Middle frontal gyrus (tissue), 1 donor: Measurements from ENCODE around the gene IRX2.

Experiments
- DNase-seq: peaks from one replicate; pipeline ENCODE4 v3.0.0-alpha.2; 2015; ENCODE audit warnings: low spot score; ENCODE audit errors: extremely low spot score

IRX2 gene

GRCh38 chr5:2718115-2718514 is 33.4 kb downstream of the IRX2 start:
- DNase-seq, result no peak

DNA sequence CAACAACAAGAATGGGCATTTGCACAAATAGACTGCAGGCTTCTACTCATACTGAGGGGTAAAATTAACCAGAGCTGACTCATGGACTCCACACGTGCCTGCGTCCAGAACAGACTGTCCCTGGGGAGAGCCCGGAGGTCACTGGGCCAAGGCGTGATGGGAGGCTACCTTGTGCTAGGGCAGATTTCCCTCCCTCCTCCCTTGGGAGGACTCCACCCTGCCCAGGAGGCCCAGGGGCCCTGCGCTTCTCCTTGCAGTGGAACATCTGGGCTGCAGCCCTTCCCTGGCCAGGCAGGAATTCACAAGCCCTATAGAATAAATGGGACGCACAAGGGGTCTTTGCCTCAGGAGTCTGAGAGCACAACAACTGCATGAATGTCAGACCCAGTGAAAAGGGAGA is 35.6 kb downstream of the IRX2 start:
- no peak for DNase-seq

- DNase-seq, result no peak
Observed at GRCh38 chr5:2714805-2715204, 36.7 kb downstream of the IRX2 start.

GRCh38 chr5:2714026-2714425 is 37.5 kb downstream of the IRX2 start:
- DNase-seq, result no peak

DNA sequence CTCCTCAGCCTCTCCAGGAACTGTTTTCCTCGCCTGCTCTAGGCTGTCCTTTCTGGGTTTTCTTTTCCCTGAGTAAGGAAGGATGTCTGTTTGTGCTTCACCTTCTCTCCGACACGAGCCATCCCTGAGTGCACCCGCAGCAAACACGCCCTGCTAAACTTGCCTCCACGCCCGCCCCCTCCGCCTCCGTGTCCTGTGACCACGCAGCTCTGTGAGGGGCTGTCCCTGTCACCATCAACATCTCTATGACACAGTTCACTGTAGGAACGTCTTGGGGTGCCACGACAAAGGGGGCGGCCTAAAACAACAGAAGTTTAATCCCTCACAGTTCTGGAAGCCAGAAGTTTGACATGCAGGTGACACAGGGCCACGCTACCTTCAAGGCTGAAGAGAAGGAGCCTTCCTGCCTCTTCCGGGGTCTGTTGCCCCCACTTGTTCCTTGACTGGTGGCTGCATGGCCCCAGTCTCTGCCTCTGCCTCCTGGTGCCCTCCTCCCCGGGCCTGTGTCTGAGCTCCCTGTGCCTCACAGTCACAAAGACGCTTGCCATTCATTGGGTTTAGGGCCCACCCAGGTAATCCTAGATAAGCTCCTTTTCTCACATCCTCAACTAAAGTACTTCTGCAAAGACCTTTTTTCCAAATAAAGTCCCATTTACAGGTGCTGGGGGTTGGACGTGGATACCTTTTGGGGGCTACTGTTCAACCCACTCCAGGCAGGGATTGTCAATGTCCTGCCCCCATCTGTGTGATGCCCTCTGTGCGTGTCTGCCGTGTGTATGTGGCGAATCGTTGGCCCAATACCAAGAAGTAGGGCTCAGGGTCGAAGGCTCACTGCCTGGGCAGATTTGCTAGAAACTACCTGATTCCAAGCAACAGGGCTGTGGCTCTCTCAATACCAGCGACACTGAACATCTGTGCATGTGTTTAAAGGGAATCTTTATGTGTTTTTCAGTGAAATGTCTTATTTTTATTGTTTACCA is 39.7 kb downstream of the IRX2 start:
- DNase-seq, result no peak

DNA sequence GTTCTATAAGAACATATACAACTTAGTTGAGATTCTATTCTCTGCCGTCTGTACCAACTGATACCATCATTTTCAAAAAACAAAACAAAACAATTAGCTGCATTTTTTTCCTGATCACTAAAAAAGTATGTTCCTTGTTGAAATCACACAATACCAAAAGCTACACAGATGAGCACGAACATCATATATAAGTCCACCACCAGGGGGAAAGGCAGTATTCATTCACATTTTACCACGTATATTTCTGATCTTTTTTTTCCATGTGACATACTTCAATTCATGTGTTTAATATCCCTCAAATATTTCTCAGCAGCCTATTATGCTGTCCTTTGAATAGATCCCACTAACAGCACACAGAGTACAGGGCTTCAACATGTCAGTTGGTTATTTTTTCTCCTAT is 40.6 kb downstream of the IRX2 start:
- no peak for DNase-seq

GRCh38 chr5:2709976-2710689 is 41.3 kb downstream of the IRX2 start:
- DNase-seq, result no peak

DNA sequence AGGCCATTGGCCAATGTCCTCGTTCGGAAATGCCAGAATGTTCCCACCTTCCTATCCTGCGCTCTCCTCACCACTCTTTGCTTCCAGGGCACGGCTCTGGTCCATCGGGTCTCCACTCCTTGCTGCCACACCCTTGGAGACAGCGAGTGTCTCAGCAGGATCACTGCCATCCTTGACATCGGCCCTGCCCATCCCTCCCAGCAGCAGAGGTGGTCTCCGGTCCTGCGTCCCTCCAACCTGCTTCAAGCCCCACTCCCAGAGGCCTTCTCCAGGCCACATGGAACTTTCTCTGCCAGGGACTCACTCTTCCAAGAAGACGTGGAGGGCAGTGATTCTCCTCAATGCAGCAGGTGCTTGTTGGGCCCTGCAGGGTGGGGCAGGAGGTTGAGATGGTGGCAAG is 42.7 kb downstream of the IRX2 start:
- no peak for DNase-seq

- DNase-seq, result no peak
Observed at GRCh38 chr5:2708132-2708531, 43.3 kb downstream of the IRX2 start.

- DNase-seq, result no peak
Observed at GRCh38 chr5:2705861-2706260, 45.6 kb downstream of the IRX2 start.

DNA sequence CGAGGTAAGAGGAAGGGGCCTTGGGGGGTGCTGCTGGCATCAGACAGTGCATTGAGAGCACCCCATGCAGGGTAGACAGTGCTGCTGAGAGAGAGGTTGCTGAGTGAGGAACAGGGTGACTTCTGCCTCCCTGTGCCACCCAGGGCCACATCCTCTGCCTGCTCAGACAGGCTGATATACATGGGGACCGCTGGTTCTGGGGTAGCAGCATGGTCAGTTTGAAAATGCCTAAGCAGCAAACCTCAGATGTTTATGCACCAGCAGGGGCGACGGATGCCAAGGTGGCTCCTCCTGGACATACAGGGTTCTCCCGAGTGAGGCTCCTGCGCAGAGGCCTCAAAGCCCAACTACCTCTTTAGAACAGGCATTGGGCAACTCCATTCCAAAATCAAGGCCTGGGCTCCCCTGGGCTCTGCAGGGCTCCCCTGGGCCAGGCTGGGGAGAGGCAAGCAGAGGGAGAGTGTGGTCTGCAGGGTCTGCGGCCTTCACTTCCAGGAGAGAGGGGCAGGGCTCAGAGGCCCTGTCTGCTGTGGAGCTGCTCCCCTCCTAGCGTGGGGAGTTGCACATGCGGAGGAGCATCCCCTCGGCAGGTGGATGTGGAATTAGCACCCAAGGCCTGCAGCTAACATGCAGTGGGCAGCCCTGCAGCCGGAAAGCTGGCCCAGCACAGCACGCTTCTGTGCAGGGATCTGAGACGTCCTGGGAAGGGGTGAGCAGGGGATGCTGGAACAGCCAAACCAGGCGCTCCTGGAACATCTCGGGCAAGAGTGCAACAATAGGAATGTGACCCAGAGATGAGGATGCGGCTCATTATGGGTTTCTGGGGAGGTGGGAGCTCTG is 46.5 kb downstream of the IRX2 start:
- DNase-seq, result no peak

DNA sequence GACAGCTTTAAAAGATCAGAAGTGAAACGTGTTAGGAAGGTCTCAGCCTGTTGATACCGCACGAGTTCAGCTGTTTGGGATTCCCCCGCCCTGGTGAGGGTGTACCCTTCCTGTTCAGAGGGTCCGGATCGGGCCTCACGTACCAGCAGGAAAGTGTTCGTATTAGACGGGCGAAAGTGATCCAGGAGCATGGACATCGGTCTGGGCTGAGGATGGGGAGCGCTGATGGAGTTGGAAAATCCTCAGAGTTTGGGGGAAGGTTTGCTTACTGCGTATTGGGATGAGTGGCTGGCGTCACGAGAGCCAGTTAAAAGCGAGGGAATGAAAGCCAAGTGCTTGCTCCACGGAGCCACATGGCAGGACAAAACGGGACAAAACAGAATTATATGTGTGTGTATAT is 47.4 kb downstream of the IRX2 start:
- no peak for DNase-seq

DNA sequence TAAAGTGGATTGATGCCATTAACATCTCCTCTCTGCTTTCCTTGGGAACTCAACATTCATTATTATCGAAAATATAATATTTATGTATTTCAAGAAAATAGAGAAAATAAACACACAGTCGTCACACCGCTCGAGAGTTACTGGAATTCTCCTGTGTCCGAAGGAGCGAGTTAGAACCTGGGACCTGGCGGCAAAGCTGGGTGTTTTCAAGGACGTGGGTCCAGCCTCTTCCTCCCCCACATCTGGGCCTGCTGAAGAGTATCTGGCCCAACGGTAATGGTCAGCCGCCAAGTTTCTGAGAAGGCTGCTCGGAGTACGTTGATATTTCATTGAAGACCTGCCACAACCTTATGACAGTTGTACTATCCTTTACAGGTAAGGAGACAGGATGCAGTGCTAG is 47.9 kb downstream of the IRX2 start:
- no peak for DNase-seq

GRCh38 chr5:2703041-2703440 is 48.4 kb downstream of the IRX2 start:
- no peak for DNase-seq

GRCh38 chr5:2702096-2702879 is 49.2 kb downstream of the IRX2 start:
- DNase-seq, result no peak

GRCh38 chr5:2701592-2701991 is 49.9 kb downstream of the IRX2 start:
- no peak for DNase-seq

GRCh38 chr5:2700876-2701275 is 50.6 kb downstream of the IRX2 start:
- no peak for DNase-seq

GRCh38 chr5:2699686-2700085 is 51.8 kb downstream of the IRX2 start:
- no peak for DNase-seq

GRCh38 chr5:2699231-2699630 is 52.2 kb downstream of the IRX2 start:
- no peak for DNase-seq

- no peak for DNase-seq
Observed at GRCh38 chr5:2698581-2698980, 52.9 kb downstream of the IRX2 start.
